H1 (cell line): ENCODE measurements around the gene SEMA3A. TPM values are rescaled to one million over a fixed set of nuclear protein-coding genes. Genes with fewer than 3 reads are reported as not detected.

Source experiments
- CTCF ChIA-PET: fragments of 300-600 bp; sonication (Branson Sonifier 250); formaldehyde crosslinking; loops from one replicate; lab custom pipeline; 2021; ENCODE audit not compliant: partially characterized antibody; lab: Charles Lee
- POLR2A ChIA-PET: fragments of 300-600 bp; sonication (Branson Sonifier 250); formaldehyde crosslinking; loops from one replicate; lab custom pipeline; 2021; ENCODE audit warnings: inconsistent platforms; ENCODE audit not compliant: partially characterized antibody; lab: Charles Lee
- DNase-seq, 2 experiments: peaks; one replicate each; pipeline versions ENCODE4 v3.0.0 to v3.0.0-alpha.2; 2010 to 2022; ENCODE audit warnings: low spot score in 2 of 2, low read depth in 1 of 2, mixed read lengths in 1 of 2
- FAIRE-seq: peaks from 2 replicates; lab custom pipeline; 2011; peaks lifted over from hg19 to GRCh38; lab: Jason Lieb, UNC
- H2AFZ ChIP-seq: 2 replicates; pipeline ENCODE4 v1.8.1; 2012; ENCODE audit warnings: low read length, inconsistent platforms
- H2AK5ac ChIP-seq: 2 replicates; pipeline ENCODE4 v1.6.1; 2013; ENCODE audit warnings: low read depth, low read length
- H2BK120ac ChIP-seq: replicated peaks from 2 replicates; pipeline ENCODE3; 2013; ENCODE audit warnings: low read depth, low read length, inconsistent platforms
- H2BK12ac ChIP-seq: 2 replicates; pipeline ENCODE4 v1.6.1; 2013; ENCODE audit warnings: low read depth, low read length
- H2BK15ac ChIP-seq: 2 replicates; pipeline ENCODE4 v1.6.1; 2013; ENCODE audit warnings: low read length
- H2BK20ac ChIP-seq: 2 replicates; pipeline ENCODE4 v1.6.1; 2013; ENCODE audit warnings: low read length
- H2BK5ac ChIP-seq: 2 replicates; pipeline ENCODE4 v1.6.1; 2013; ENCODE audit warnings: low read depth, low read length
- H3K14ac ChIP-seq: 2 replicates; pipeline ENCODE4 v1.6.1; 2013; ENCODE audit warnings: inconsistent platforms; ENCODE audit not compliant: insufficient read length
- H3K18ac ChIP-seq: 2 replicates; pipeline ENCODE4 v1.6.1; 2013; ENCODE audit warnings: low read length; ENCODE audit errors: extremely low read depth
- H3K23ac ChIP-seq: 2 replicates; pipeline ENCODE4 v1.6.1; 2013; ENCODE audit warnings: inconsistent platforms; ENCODE audit not compliant: insufficient read length
- H3K23me2 ChIP-seq: 2 replicates; pipeline ENCODE4 v1.6.1; 2013; ENCODE audit warnings: low read depth, low read length
- H3K27ac ChIP-seq: 2 replicates; pipeline ENCODE4 v1.6.1; 2011; ENCODE audit warnings: low read depth, low read length, inconsistent platforms
- H3K27me3 ChIP-seq, 4 experiments: replicated peaks in 1 of 4; 1 replicate in 1 of 4; 2 replicates in 3 of 4; pipeline versions ENCODE4 v1.6.1 to v1.8.1; 2011 to 2013; ENCODE audit warnings: low read length in 3 of 4, mild to moderate bottlenecking in 3 of 4, inconsistent platforms in 2 of 4, mixed read lengths in 2 of 4, moderate library complexity in 1 of 4; ENCODE audit not compliant: control insufficient read depth in 3 of 4, insufficient read depth in 3 of 4; ENCODE audit errors: extremely low read depth in 1 of 4
- H3K36me3 ChIP-seq, 4 experiments: 2 replicates each; pipeline versions ENCODE4 v1.6.1 to v1.8.1; 2011 to 2013; ENCODE audit warnings: mild to moderate bottlenecking in 4 of 4, low read length in 3 of 4, moderate library complexity in 2 of 4, control low read depth in 1 of 4, inconsistent platforms in 1 of 4; ENCODE audit not compliant: insufficient read depth in 4 of 4, control insufficient read depth in 2 of 4
- H3K4ac ChIP-seq: replicated peaks from 2 replicates; pipeline ENCODE3; 2013; ENCODE audit warnings: low read length, low read depth, mixed read lengths, inconsistent platforms; ENCODE audit not compliant: insufficient read length
- H3K4me1 ChIP-seq, 4 experiments: replicated peaks in 1 of 4; 1 replicate in 1 of 4; 2 replicates in 3 of 4; pipeline versions ENCODE4 v1.6.1 to v1.8.1; 2011 to 2013; ENCODE audit warnings: low read length in 3 of 4, inconsistent platforms in 2 of 4, mixed read lengths in 1 of 4; ENCODE audit not compliant: insufficient read depth in 4 of 4, control insufficient read depth in 3 of 4
- H3K4me2 ChIP-seq, 2 experiments: 2 replicates each; pipeline versions ENCODE4 v1.6.1 to v1.8.1; 2011 to 2013; ENCODE audit warnings: low read depth in 2 of 2, low read length in 2 of 2, control low read depth in 1 of 2, inconsistent platforms in 1 of 2, mild to moderate bottlenecking in 1 of 2; ENCODE audit not compliant: insufficient read depth in 1 of 2
- H3K4me3 ChIP-seq, 4 experiments: fragments of 200-600, 300-600 bp in 1 of 4; sonication (generic), shearing (Covaris generic), sonication (Bioruptor Twin) in 1 of 4; 2 replicates each; pipeline versions ENCODE4 v1.5.1 to v1.8.1; 2011 to 2016; ENCODE audit warnings: low read length in 4 of 4, low read depth in 3 of 4, control low read depth in 2 of 4, inconsistent platforms in 2 of 4, mild to moderate bottlenecking in 2 of 4, mixed read lengths in 1 of 4, moderate library complexity in 1 of 4; ENCODE audit not compliant: insufficient read depth in 2 of 4; ENCODE audit errors: extremely low read depth in 1 of 4
- H3K56ac ChIP-seq: replicated peaks from 2 replicates; pipeline ENCODE3; 2013; ENCODE audit warnings: low read depth, mild to moderate bottlenecking, mixed read lengths, low read length, inconsistent platforms; ENCODE audit not compliant: insufficient read length
- H3K79me1 ChIP-seq: 2 replicates; pipeline ENCODE4 v1.6.1; 2013; ENCODE audit warnings: low read depth, low read length, control low read depth
- H3K79me2 ChIP-seq, 2 experiments: 2 replicates each; pipeline versions ENCODE4 v1.6.1 to v1.8.1; 2012 to 2013; ENCODE audit warnings: low read length in 2 of 2, mild to moderate bottlenecking in 2 of 2, inconsistent platforms in 1 of 2; ENCODE audit not compliant: insufficient read depth in 2 of 2, control insufficient read depth in 1 of 2
- H3K9ac ChIP-seq, 4 experiments: replicated peaks in 1 of 4; 1 replicate in 1 of 4; 2 replicates in 3 of 4; pipeline versions ENCODE4 v1.6.1 to v1.8.1; 2011 to 2013; ENCODE audit warnings: low read depth in 3 of 4, low read length in 3 of 4, control low read depth in 2 of 4, mild to moderate bottlenecking in 2 of 4, moderate library complexity in 2 of 4, inconsistent platforms in 1 of 4; ENCODE audit errors: extremely low read depth in 1 of 4
- H3K9me3 ChIP-seq, 2 experiments: 2 replicates each; pipeline versions ENCODE4 v1.6.1 to v1.8.1; 2012 to 2013; ENCODE audit warnings: mild to moderate bottlenecking in 2 of 2, moderate library complexity in 2 of 2, control low read depth in 1 of 2, inconsistent platforms in 1 of 2, low read depth in 1 of 2, low read length in 1 of 2, mixed read lengths in 1 of 2; ENCODE audit not compliant: insufficient read depth in 2 of 2
- H4K20me1 ChIP-seq, 2 experiments: replicated peaks in 1 of 2; 2 replicates each; pipeline versions ENCODE3 to v1.8.1; 2011 to 2013; ENCODE audit warnings: inconsistent platforms in 2 of 2, low read length in 2 of 2, mild to moderate bottlenecking in 1 of 2; ENCODE audit not compliant: insufficient read depth in 2 of 2, control insufficient read depth in 1 of 2
- H4K5ac ChIP-seq: 2 replicates; pipeline ENCODE4 v1.6.1; 2013; ENCODE audit warnings: low read length, low read depth, mixed read lengths, inconsistent platforms; ENCODE audit not compliant: insufficient read length
- H4K8ac ChIP-seq: 2 replicates; pipeline ENCODE4 v1.8.0; 2013; ENCODE audit warnings: mild to moderate bottlenecking, moderate library complexity, low read length, inconsistent platforms; ENCODE audit not compliant: insufficient read depth; ENCODE audit errors: extremely low read depth
- H4K91ac ChIP-seq: replicated peaks from 2 replicates; pipeline ENCODE3; 2013; ENCODE audit warnings: low read length, mixed read lengths, inconsistent platforms; ENCODE audit not compliant: insufficient read length
- CTCF ChIP-seq, 3 experiments: IDR thresholded peaks; 1 replicate in 2 of 3; 2 replicates in 1 of 3; pipeline versions ENCODE4 v1.5.1 to v1.6.1; 2011; ENCODE audit warnings: low read length in 3 of 3, mild to moderate bottlenecking in 3 of 3, inconsistent platforms in 2 of 3, low read depth in 1 of 3, moderate library complexity in 1 of 3; ENCODE audit not compliant: insufficient read depth in 1 of 3; ENCODE audit errors: control extremely low read depth in 1 of 3
- SP4 ChIP-seq: IDR thresholded peaks from 2 replicates; pipeline ENCODE4 v1.6.1; 2012; ENCODE audit warnings: low read length, inconsistent platforms
- WGBS, 2 experiments: shearing (Covaris generic) in 1 of 2; methylation state at CpG; one replicate each; pipeline versions ENCODE4 v1.1.6 to v1.1.7; 2013 to 2015; ENCODE audit warnings: low lambda C conversion rate in 2 of 2, mixed read lengths in 2 of 2, inconsistent platforms in 1 of 2, low coverage in 1 of 2, missing lambda C conversion rate in 1 of 2; ENCODE audit not compliant: insufficient replicate concordance in 2 of 2, insufficient coverage in 1 of 2, insufficient read length in 1 of 2; ENCODE audit errors: extremely low coverage in 1 of 2, missing lambda C conversion rate in 1 of 2; 5-methylcytosine and 5-hydroxymethylcytosine counted together
- polyA plus RNA-seq, 7 experiments: library from polyadenylated mRNA; depleted of rRNA in 3 of 7; stranded (reverse) in 5 of 7; unstranded in 2 of 7; fragments of >200 nt in 5 of 7; fragments of 200-250 nt in 2 of 7; gene quantifications; 1 replicate in 5 of 7; 2 replicates in 1 of 7; 4 replicates in 1 of 7; pipeline versions ENCODE4 v1.2.1 to v1.2.3, GENCODE V29; 2011 to 2013; ENCODE audit warnings: missing spikeins in 2 of 7, mixed read lengths in 2 of 7
- total RNA-seq: library from RNA; stranded (reverse); fragmentation: NEBNext Ultra II Directional; extraction: Animal tissue kit (Norgen Biotek cat#: 25700); gene quantifications from 2 replicates; pipeline ENCODE4 v1.2.1, GENCODE V29; 2021

The SEMA3A gene
- total and polyA plus RNA-seq, 2 of the 8 experiments (the other 6 are each of a cell fraction or from before 2014, with no cell fraction given), result 8.1 to 45.9 TPM

DNA sequence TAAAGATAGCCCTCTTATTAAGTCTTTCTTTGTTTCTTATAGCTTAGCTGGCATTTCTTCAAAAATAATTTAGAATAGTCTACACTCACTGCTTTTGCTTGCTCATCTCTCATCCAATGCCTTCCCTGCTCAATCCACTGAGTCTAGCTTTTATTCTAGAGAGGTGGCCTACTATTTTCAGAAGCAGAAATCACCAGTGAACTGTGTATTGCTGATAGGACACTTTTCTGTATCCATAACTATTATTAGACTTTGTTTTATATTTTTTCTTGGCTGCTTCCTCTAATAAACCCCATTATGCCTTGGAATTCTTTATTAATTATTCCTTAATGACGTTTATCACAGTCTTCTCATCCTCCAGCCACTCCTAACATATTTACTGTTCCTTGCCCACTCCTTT lies 206.8 kb downstream of the SEMA3A start:
- no peak overlapping the region for H3K18ac ChIP-seq
- no peaks in the 10 kb centered on the region; the same call in 1 of the 2 replicates for H3K79me1 ChIP-seq
- H3K27ac ChIP-seq, result no peak overlapping the region
- H3K23ac ChIP-seq, result no peak overlapping the region
- H2BK120ac ChIP-seq, result no peak overlapping the region
- H3K9me3 ChIP-seq, result no peaks in the 10 kb centered on the region
- no peak overlapping the region for H3K14ac ChIP-seq
- no peaks in the 10 kb centered on the region for H3K4me1 ChIP-seq
- H4K8ac ChIP-seq, result no peak overlapping the region
- H4K5ac ChIP-seq, result no peak overlapping the region
- no peak for DNase-seq
- H2BK12ac ChIP-seq, result no peak overlapping the region
- no peaks in the 10 kb centered on the region; the same call in 1 of the 2 replicates for H3K23me2 ChIP-seq
- H2BK5ac ChIP-seq, result no peak overlapping the region
- WGBS, 2 experiments, result 84% methylated on average over 1 of the region's 1 CpG; no CpG with 5 or more reads in 1 of the 2 experiments
- H3K9ac ChIP-seq, result no peak overlapping the region
- ChIA-PET POLR2A (no interaction called here), CTCF (interaction anchor here (1.7 kb wide), 1 partner anchor 8 kb away, joined by 3 read pairs; no protein-coding TSS in a partner anchor)
- H2AK5ac ChIP-seq, result no peak overlapping the region
- no peaks in the 10 kb centered on the region for H3K79me2 ChIP-seq
- no peak overlapping the region for H3K4me2 ChIP-seq
- no peaks in the 10 kb centered on the region for H3K27me3 ChIP-seq
- no peak overlapping the region for H3K4me3 ChIP-seq
- no peaks in the 10 kb centered on the region for H4K20me1 ChIP-seq
- no peak overlapping the region for H2AFZ ChIP-seq
- FAIRE-seq, result no peak
- H2BK20ac ChIP-seq, result no peak overlapping the region
- no peak overlapping the region for H3K4ac ChIP-seq
- no peaks in the 10 kb centered on the region for H3K36me3 ChIP-seq
- H4K91ac ChIP-seq, result no peak overlapping the region
- H2BK15ac ChIP-seq, result no peak overlapping the region
- H3K56ac ChIP-seq, result no peak overlapping the region
- TF ChIP-seq CTCF (IDR thresholded peaks at IDR 0.05; ENCODE audit: control extremely low read depth in 1 of 3, insufficient read depth in 1 of 3, low read depth in 1 of 3, low read length in 3 of 3), result no peak
- no peak for TF ChIP-seq SP4
